ENCODE results near the gene SLC6A9. TPM values are rescaled to one million over a fixed set of nuclear protein-coding genes. Genes with fewer than 3 reads are reported as not detected.

Gene SLC6A9
- total RNA-seq, 1 donor from 2014 or later = 24.3 TPM

- Histone ChIP-seq H3K9me3 (no peaks in the 10 kb centered on the region), H3K4me3 (no peak overlapping the region), H3K27me3 (no peaks in the 10 kb centered on the region), H3K27ac (no peak overlapping the region), H3K36me3 (peaks cover 0 to 12% of the 10 kb centered on the region in 2 donors), H3K4me1 (peaks cover 40% of the 10 kb centered on the region)
- TF ChIP-seq CTCF (IDR thresholded peaks at IDR 0.05) = no peak
- no peak for DNase-seq (ENCODE audit: extremely low spot score in 2 of 2)
- intact Hi-C loops (cut with DNase I) = no loop called here
These were observed 7.0 kb downstream of the SLC6A9 start for GRCh38 chr1:44024031-44024902.

GRCh38 chr1:44021581-44022321 lies 9.5 kb downstream of the SLC6A9 start:
- no peak overlapping the region for H3K4me3 ChIP-seq
- H3K9me3 ChIP-seq = no peaks in the 10 kb centered on the region
- peaks cover 0 to 12% of the 10 kb centered on the region in 2 donors for H3K36me3 ChIP-seq
- no peak for DNase-seq (ENCODE audit: extremely low spot score in 2 of 2)
- H3K27me3 ChIP-seq = no peaks in the 10 kb centered on the region
- peaks cover 28% of the 10 kb centered on the region for H3K4me1 ChIP-seq
- TF ChIP-seq POLR2AphosphoS5 (IDR thresholded peaks at IDR 0.05; ENCODE audit: insufficient read depth in 1 of 2, low read depth in 1 of 2) (no peak), CTCF (IDR thresholded peaks at IDR 0.05) (no peak), POLR2A (IDR thresholded peaks at IDR 0.05) (no peak)
- intact Hi-C loops (cut with DNase I) = no loop called here
- no peak overlapping the region for H3K27ac ChIP-seq

GRCh38 chr1:44021156-44021555 lies 10.1 kb downstream of the SLC6A9 start:
- H3K9me3 ChIP-seq = no peaks in the 10 kb centered on the region
- intact Hi-C loops (cut with DNase I) = no loop called here
- no peak overlapping the region for H3K27ac ChIP-seq
- peaks cover 30% of the 10 kb centered on the region for H3K4me1 ChIP-seq
- TF ChIP-seq POLR2A (IDR thresholded peaks at IDR 0.05) = no peak
- no peak for TF ChIP-seq CTCF (IDR thresholded peaks at IDR 0.05)
- no peak for TF ChIP-seq POLR2AphosphoS5 (IDR thresholded peaks at IDR 0.05; ENCODE audit: insufficient read depth in 1 of 2, low read depth in 1 of 2)
- H3K27me3 ChIP-seq = no peaks in the 10 kb centered on the region
- no peak overlapping the region for H3K4me3 ChIP-seq
- DNase-seq (ENCODE audit: extremely low spot score in 2 of 2) = no peak
- H3K36me3 ChIP-seq = peaks cover 0 to 12% of the 10 kb centered on the region in 2 donors

- H3K9me3 ChIP-seq = no peaks in the 10 kb centered on the region
- no peaks in the 10 kb centered on the region for H3K27me3 ChIP-seq
- peaks cover 0 to 12% of the 10 kb centered on the region in 2 donors for H3K36me3 ChIP-seq
- peaks cover 37% of the 10 kb centered on the region for H3K4me1 ChIP-seq
- no peak for TF ChIP-seq CTCF (IDR thresholded peaks at IDR 0.05)
- peak in 1 of 2 donors; percentile 35 for TF ChIP-seq POLR2AphosphoS5 (IDR thresholded peaks at IDR 0.05; ENCODE audit: insufficient read depth in 1 of 2, low read depth in 1 of 2)
- intact Hi-C loops (cut with DNase I) = no loop called here
- H3K27ac ChIP-seq = no peak overlapping the region
- no peak overlapping the region for H3K4me3 ChIP-seq
- no peak for DNase-seq (ENCODE audit: extremely low spot score in 2 of 2)
These were observed 10.8 kb downstream of the SLC6A9 start for GRCh38 chr1:44020464-44020863.
